GM18858 (cell line): ENCODE data around the gene RBM20.
A peak's percentile ranks its signal among the peaks of the same experiment; 100 is the strongest.

Source experiments
- ATAC-seq: cut with Tn5 transposase; IDR thresholded peaks from one replicate; pipeline ENCODE4 v1.9.1; 2021; ENCODE audit not compliant: unreplicated experiment

Gene RBM20

DNA sequence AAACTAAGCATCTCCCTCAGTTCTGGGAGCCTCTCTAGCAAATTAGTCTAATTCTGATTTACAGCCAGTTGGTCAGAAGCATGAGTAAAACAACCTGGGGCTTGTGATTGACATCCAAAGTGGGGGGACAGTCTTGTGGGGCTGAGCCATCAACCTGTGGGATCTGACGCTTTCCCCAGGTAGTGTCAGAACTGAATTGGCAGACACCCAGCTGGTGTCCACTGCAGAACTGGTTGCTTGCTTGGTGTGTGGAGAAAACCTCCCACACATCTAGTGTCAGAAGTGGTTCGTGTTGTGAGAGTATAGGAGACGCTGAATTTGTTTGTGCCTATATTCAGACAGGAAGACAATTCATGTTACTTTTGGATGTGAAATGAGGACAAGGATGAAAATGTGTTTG, 135.4 kb downstream of the RBM20 start:
- ATAC-seq = no peak

DNA sequence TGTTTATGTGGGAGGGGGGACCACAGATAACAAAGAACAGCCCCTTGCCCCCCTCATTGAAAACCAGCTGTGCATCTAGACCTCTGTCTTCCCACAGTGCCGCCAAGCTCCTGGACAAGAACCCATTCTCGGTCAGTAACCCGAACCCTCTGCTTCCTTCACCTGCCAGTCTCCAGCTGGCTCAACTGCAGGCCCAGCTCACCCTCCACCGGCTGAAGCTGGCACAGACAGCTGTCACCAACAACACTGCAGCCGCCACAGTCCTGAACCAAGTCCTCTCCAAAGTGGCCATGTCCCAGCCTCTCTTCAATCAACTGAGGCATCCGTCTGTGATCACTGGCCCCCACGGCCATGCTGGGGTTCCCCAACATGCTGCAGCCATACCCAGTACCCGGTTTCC, 136.6 kb downstream of the RBM20 start:
- no peak for ATAC-seq

DNA sequence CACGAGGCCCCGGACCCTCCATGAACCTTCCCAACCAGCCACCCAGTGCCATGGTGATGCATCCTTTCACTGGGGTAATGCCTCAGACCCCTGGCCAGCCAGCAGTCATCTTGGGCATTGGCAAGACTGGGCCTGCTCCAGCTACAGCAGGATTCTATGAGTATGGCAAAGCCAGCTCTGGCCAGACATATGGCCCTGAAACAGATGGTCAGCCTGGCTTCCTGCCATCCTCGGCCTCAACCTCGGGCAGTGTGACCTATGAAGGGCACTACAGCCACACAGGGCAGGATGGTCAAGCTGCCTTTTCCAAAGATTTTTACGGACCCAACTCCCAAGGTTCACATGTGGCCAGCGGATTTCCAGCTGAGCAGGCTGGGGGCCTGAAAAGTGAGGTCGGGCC, 137.0 kb downstream of the RBM20 start:
- no peak for ATAC-seq

DNA sequence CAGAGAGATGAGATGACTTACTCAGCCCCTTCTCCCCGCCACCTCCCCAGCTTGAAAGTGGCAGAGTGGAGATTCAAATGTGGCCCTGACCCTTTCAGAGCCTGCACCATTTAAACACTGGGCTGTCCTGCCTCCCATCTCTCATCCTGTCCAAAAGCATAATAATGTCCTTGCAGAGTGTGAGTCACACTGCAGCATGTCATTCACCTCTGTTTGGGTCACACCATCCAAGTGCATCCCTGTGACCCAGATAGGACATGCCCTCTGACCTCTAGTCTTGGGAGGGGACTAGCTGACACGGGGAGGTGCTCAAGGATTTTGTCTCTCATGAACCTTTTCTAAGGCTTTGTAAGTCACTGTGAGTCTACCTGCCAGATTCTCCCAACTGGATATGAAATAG, 138.5 kb downstream of the RBM20 start:
- no peak for ATAC-seq

DNA sequence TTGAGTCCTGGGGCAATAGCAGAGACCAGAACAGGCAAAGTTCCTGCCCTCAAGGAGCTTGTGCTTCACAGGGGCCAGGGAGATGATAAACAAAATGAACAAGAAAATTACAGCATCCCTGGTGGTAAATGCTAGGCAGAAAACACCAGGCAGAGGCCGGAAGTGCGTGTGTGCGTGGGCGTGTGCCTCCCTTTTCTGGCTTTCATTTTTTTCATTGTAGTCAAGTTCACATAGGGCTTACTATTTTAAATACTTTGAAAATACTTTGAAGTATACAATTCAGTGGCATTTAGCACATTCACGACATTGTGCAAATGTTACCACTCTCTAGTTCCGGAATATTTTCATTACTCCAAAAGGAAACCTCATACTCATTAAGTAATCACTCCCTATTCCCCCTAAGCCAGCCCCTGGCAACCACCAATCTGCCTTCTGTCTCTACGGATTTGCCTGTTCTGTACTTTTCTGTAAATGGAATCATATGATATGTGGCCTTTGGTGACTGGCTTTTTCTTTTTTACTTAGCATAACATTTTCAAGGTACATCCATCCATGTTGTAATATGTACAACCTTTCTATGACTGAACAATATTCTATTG, 139.5 kb downstream of the RBM20 start:
- ATAC-seq = no peak

DNA sequence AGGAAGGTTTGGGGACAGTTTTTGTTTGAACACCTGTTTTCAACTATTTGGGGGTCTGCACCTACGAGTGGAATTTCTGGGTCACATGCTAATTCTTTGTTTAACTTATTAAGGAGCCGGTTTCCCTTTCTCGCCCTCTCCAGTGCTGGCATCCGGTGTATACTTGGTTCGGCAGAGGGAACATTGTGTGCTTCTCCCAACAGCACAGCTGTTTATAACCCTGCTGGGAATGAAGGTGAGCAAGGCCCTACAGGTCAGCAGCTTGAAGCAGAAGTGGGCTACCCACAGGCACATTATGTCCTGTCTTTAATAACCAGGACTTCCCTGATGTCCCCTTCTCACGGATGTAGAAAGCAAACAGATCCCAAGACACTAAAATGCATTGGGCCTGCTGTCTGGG, 140.1 kb downstream of the RBM20 start:
- no peak for ATAC-seq

DNA sequence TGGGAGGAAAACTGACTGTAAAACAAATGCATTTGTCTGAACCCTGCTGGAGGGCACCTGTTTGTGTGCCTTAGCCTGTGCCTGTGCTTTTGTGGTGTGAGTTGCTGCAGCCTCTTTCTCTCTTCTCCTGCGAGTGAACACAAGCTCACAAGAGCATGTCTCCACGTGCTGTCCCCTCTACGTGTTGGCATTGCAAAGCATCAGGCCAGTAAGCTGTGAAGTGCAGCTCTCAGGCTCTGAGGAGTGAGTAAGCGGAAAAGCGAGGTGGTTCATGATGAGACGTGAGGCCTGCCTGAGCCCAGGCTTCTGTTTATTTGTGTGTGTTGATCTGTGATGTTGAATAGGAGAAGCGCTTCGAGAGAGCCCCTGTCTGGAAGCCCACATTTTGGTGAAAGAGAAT, 142.0 kb downstream of the RBM20 start:
- no peak for ATAC-seq

DNA sequence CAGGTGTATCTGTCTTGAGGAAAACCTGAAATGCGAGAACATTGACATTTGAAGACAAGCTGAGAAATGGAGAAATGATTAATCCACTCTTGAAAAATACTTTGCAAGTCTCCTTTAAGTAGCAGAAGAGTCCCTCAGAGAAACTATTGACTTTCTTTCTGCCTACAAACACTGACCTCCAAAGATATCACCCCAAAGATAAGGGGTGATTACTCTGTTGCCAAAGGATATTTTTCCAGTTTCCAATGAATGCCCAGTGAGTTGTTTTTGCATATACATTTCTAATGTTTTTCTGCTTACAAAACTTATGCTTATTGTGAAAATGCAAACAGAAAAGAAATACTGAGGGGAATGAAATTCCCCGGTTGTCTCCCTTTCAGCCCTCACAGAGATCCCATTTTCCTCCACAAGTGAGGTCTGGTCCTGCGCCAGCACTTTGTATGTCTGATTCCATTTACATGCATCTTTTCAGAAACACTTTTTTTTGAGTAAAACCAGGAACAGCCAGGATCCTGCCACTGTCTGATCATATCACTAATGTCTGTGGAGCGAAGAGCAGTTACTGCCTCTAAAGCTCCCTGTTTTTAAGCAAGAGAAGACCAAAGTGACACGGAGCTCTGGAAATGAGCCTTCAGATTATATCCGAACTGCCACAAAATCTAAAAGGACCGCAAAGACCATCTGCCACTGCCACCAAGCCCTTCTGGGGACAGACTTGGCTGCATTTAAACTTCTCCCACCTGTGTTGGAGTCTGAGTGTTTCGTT, 144.7 kb downstream of the RBM20 start:
- no peak for ATAC-seq

DNA sequence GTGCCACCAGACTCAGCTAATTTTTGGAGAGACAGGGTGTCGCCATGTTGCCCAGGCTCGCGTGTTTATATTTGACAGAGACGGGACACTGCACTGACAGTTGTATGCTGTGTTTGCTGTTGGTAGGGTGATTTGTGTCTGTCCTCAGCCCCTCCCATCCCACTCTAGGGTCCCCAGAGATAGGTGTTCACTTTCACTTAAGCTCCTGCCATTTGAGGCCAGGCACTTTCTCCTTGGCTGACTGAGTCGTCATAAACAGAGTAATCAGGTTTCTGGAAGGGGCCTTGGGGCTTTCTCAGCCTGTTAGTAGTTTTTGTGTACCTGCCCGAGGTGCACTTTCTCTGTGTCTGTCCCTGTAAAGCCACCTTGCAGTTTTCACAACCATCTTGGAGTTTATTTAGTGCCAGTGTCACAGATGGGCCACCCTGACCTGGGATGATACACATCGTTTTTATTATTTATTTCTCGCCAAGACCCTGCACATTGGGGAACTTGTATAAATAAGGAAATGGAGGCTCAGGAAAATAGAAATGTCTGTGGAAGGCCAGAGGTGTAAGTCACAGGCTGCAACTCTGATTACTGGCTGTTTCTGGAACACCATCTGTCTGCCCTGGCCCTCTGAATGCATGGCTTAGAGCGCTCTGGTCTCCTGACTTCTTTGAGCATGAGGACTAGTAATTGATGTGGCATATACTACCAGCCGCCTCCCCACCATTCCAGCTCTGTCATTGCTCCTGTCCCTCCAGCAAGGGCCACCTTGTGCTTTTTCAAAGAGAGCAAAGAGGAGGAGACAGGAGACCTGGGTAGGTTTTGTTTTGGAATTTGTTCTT, 145.7 kb downstream of the RBM20 start:
- ATAC-seq = no peak

DNA sequence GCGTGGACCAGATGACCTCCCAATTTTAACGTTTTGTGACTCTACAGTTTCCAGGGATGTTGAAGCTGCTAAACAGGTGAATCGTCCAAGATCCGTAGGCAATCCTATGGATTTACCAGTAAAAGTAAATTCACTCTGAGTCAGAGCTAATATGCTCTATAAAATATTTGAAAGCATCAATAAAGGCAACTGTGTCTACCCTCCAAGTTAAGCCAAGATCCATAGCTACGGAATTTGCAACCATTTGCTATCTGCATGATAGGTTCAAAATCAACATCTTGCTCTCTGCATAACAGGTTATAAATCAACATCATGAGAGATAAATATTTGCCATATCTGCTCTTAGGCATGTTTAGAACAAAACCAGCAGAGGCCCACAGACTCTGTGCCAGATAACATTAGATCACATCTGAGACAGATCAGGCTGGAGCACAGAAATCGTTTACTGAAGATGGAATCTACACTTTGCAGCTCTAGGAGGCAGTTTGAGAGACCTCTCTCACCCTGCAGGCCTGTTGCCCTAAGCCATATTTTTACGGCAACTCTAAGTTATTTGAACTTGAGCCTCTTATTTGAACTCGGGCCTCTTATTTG, 146.9 kb downstream of the RBM20 start:
- no peak for ATAC-seq

DNA sequence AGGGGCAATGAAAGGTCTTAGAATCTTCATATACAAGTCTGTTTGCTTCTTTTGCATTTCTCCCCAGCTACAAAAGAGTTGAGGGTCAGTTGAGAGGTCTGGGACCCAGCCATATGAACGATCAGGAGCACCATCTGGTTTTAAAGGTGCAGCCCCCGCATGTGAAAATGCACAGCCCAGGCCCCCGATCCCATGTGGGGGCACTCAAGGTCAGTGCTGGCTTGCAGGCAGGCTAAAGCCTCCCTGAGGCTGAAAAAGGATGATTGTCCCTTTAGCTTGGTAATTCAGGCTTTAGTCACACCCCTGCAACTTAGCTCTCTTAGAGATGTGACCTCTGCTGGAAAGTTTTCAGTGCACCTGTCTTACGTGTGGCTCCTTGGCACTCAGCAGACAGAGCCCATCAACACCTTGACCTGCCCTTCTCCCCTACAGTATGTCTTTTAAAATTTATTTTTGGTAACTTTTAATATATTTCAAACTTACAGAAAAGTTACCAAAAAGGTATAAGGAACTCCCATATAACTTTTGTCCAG, 147.5 kb downstream of the RBM20 start:
- no peak for ATAC-seq

DNA sequence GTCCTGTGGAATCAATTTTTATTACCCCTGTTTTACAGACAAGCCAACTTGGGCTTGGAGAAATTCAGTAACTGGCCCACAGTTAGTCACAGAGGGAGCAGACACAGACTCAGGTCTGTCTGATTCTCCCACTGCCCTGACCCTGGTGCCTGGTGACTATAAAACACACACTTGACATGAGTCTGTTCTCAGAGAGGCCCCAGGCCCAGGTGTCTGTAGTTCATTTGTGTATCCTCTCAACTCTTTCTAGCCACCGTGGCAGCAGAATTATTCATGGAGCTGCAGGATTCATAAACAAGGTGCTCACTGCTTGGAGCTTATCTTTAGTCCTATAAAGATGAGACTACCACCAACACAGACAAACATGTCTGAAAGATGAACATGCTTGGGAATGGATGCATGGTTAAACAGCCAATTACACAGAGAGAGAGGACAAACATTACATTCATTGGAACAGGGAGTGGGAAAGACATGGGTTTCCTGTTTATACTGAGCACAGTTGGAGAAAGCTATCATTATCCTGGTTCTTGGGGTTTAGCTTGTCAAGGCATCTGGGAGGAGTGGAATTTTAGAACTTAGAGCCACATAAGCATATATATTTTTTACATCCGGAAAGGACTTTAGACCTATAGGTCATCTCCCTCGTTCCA, 148.5 kb downstream of the RBM20 start:
- no peak for ATAC-seq

DNA sequence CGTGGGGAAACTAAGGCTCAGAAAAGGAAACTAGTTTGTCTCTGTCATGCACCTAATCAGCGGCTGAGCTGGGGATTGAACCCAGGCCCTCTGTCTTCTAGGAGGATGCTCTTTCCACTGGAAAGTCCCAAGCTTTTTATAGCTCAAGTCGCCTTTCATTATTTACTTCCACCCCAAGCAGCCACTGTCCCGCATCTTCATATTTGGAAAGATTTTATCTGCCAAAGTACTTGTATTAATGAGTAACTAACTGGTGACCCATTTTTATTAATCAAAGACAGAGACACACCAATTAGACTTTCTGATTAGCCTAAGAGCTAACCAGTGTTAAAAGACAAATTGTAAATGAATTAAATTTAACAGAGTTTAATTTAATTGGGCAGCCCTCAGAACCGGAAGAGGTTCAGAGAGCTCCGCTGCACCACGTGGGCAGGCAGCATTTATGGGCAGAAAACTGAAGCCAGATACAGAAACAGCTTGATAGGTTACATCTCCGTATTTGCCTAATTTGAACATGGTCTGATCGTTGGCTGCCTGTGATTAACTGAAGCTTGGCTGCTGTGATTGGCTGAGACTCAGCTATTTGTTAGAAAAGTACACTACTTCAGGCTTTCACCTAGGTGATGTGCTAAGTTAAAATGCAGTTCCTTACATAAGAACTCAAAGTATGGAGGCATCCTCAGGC, 149.1 kb downstream of the RBM20 start:
- no peak for ATAC-seq

DNA sequence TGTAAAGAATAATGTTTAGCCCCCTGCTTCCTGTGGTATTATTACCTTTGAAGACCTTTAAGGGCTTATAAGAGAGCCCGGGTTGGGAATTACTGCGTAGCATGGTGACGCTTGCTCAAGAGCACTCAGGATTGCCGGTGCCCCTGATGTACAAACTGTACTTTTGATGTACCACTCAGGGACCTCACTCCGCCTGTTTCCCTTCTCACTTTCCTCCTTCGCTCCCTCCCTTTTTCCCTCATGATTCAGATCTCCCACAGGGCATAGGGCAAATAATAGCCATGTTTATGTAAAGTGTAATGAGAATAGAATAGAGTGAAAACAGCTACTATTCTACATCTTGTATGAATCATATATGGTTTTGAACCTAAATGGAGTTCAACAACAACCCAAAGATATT, 149.8 kb downstream of the RBM20 start:
- no peak for ATAC-seq

DNA sequence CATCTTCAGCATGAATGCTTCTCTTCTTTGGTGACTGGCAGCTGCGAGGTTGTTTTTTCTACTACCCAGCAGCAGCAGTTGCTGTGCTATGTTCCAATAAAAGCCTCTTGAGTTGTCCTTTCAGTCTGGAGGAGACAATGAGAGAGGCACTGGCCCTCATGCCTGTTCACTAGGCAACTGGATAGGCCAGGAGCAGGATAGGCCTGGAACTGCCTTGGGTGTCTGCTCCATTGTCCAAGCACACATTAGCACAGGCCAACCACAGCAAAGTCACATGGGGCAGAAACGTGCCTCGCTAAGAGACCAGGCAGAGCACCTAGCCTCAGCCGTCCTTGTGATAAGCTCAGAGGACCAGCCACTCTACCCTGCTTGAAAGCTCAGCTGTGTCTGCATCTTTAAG, 150.7 kb downstream of the RBM20 start:
- ATAC-seq = no peak

DNA sequence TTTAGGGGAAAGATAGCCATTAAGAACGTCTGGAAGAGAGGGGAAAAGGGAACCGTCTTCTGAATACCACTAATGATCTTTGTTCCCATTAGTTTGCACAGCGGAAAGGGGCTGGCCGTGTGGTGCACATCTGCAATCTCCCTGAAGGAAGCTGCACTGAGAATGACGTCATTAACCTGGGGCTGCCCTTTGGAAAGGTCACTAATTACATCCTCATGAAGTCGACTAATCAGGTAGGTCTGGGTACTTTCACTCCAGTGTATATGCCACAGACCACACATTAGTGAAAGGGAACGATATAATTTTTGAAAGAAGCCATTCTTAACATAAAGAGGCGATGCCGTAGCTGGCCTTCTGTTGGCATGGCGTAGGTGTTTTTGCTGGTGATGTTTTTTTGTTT, 153.3 kb downstream of the RBM20 start:
- no peak for ATAC-seq

DNA sequence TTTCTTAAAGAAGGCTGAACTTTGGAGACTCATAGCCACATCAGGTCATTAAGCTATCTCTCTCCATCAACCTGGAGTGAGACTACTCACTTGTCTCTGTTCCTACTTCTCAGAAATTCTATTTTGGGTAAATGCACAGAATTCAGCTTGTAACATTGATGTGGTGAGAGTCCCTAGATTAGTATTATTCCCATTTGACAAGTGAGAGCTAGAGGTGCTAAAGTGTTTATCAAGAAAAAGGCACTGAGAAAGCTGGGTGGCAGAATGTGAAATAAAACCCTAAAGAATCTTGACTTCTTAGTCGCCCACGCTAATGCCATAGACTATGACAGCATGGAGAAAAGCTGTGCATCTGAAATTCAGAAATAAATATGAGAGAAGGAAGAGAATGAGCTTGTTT, 154.2 kb downstream of the RBM20 start:
- no peak for ATAC-seq

DNA sequence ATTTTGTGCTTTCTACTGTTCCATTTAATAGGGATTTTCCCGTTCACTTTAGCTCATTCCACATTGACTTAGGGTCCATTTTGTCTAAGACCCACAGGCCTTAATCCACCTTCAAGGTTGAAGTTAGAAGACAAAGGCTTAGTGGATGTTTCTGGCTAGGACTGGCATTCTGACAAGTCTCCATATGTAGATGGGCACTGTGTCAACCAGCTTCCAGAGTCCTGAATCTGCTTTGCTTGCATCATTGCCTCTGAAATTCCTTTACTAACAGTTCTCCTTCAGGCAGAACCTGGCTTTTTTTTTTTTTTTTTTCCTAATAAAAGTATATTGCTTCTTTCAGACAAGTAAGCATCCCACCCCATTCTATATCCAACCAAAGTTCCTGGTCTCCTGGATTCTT, 158.0 kb downstream of the RBM20 start:
- no peak for ATAC-seq

DNA sequence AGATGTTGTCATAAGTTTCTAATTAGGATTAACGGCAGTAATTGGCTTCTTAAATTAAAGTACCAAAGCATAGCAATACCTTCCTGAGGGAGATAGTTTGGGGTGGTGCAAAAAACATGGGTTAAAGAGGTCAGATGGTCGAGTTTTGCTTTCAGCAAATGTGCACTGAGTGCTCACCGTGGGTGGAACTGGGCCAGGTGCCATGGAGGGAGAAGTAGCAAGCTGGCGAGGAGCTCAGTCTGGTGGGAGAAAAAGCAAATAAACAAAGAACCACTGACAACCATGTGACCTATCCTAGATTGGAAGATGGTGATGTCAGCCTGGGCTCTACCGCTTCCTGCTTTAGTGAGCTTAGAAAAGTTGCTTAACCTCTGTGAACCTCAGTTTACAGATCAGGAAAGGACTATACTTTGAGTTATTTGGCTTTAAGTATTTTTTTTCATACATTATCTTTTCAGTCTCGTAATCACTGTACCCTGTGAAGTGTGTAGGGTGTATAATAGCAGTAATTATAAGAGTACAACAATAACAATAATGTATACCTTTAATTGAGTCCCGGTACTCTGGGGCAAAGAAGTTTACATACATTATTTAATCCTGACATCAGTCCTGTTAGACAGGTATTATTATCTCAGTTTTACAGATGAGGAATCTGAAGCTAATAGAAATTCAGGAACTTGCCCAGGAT, 158.6 kb downstream of the RBM20 start:
- peak; percentile 73 for ATAC-seq

DNA sequence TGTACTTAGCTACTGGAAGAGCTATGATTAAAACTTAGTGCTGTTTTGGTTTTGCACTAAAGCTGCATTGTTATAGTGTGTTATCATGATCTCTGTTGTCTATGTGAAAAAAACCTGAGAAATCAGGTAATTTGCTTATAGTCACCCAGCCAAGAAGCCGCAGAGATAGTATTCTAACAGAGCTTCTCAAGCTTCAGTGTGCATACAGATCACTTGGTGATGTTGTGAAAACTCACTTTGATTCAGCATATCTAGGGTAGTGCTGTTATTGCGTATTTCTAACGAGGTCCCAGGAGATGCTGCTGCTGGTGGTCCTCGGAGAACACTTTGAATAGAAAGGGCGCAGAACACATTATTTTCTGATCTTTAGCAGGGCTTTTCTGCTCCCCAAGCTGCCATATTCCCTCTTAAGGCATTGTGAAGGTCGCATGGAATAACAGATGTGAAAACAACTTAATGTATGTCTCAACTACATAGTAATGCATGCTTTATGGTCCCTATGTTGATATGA, 159.2 kb downstream of the RBM20 start:
- ATAC-seq = peak; percentile 47
